NCI-H1436 treated with DMSO at 0.1 percent for 48 hours (cell line): ENCODE measurements around the gene RCAN3.
"Not testable (repeated sequence)": the region's sequence is repeated elsewhere in the genome, so short reads cannot be mapped to it uniquely, and the experiment has no call there.

Experiments used
- DNase-seq: peaks from one replicate; lab custom pipeline; 2025; lab: John Stamatoyannopoulos, UW

The RCAN3 gene

GRCh38 chr1:24514946-24515345 lies 12.3 kb downstream of the RCAN3 start:
- no peak for DNase-seq

- not testable (repeated sequence) for DNase-seq
Observed at GRCh38 chr1:24515671-24516209, 13.1 kb downstream of the RCAN3 start.

- no peak for DNase-seq
Observed at GRCh38 chr1:24516506-24516905, 13.9 kb downstream of the RCAN3 start.

- DNase-seq, result no peak
Observed at GRCh38 chr1:24517898-24518297, 15.3 kb downstream of the RCAN3 start.

- not testable (repeated sequence) for DNase-seq
Observed at GRCh38 chr1:24520282-24520681, 17.6 kb downstream of the RCAN3 start.

- DNase-seq, result no peak
Observed at GRCh38 chr1:24525606-24526005, 23.0 kb downstream of the RCAN3 start.

- no peak for DNase-seq
Observed at GRCh38 chr1:24526045-24526444, 23.4 kb downstream of the RCAN3 start.

- DNase-seq, result no peak
Observed at GRCh38 chr1:24526940-24527542, 24.4 kb downstream of the RCAN3 start.

GRCh38 chr1:24528744-24529143 lies 26.1 kb downstream of the RCAN3 start:
- DNase-seq, result peak; percentile 51

- not testable (repeated sequence) for DNase-seq
Observed at GRCh38 chr1:24529292-24529691, 26.7 kb downstream of the RCAN3 start.

- DNase-seq, result no peak
Observed at GRCh38 chr1:24535021-24535424, 32.4 kb downstream of the RCAN3 start.

GRCh38 chr1:24535778-24536177 lies 33.1 kb downstream of the RCAN3 start:
- no peak for DNase-seq

GRCh38 chr1:24536391-24536840 lies 33.8 kb downstream of the RCAN3 start:
- DNase-seq, result no peak

- DNase-seq, result no peak
Observed at GRCh38 chr1:24540051-24540905, 37.6 kb downstream of the RCAN3 start.

GRCh38 chr1:24540906-24541710 lies 38.5 kb downstream of the RCAN3 start:
- DNase-seq, result no peak

- DNase-seq, result no peak
Observed at GRCh38 chr1:24541711-24542346, 39.2 kb downstream of the RCAN3 start.

GRCh38 chr1:24544239-24544638 lies 41.6 kb downstream of the RCAN3 start:
- no peak for DNase-seq

- DNase-seq, result no peak
Observed at GRCh38 chr1:24545662-24546061, 43.0 kb downstream of the RCAN3 start.

- DNase-seq, result no peak
Observed at GRCh38 chr1:24547195-24547594, 44.6 kb downstream of the RCAN3 start.

- no peak for DNase-seq
Observed at GRCh38 chr1:24548070-24548469, 45.4 kb downstream of the RCAN3 start.

- DNase-seq, result not testable (repeated sequence)
Observed at GRCh38 chr1:24549210-24549609, 46.6 kb downstream of the RCAN3 start.
